Sigmoid colon (tissue), 7 donors: Measurements from ENCODE around the gene RELA. TPM values are rescaled to one million over a fixed set of nuclear protein-coding genes. Genes with fewer than 3 reads are reported as not detected.

Experiments used
- DNase-seq: peaks from one replicate; pipeline ENCODE4 v3.0.0-alpha.2; 2019
- H3K27ac ChIP-seq, 4 donors: fragments of 200-600 bp; sonication (generic); one replicate each; pipeline ENCODE4 v1.5.1; 2016 to 2019; ENCODE audit warnings: mild to moderate bottlenecking in 1 of 4
- H3K27me3 ChIP-seq, 3 donors: fragments of 200-600 bp; sonication (generic); one replicate each; pipeline ENCODE4 v1.5.1; 2019; ENCODE audit warnings: mild to moderate bottlenecking in 1 of 3
- H3K36me3 ChIP-seq, 4 donors: fragments of 200-600 bp; sonication (generic); one replicate each; pipeline ENCODE4 v1.5.1; 2016 to 2019
- H3K4me1 ChIP-seq, 4 donors: fragments of 200-600 bp; sonication (generic); one replicate each; pipeline ENCODE4 v1.5.1; 2017 to 2019
- H3K4me3 ChIP-seq, 4 donors: fragments of 200-600 bp; sonication (generic); one replicate each; pipeline ENCODE4 v1.5.1; 2017 to 2019; ENCODE audit warnings: mild to moderate bottlenecking in 2 of 4, moderate library complexity in 1 of 4
- H3K9me3 ChIP-seq, 4 donors: fragments of 200-600 bp in 3 of 4; sonication (generic) in 3 of 4; one replicate each; pipeline versions ENCODE4 v1.5.1 to v1.6.1; 2013 to 2019
- CTCF ChIP-seq, 4 experiments: fragments of 450-650 bp in 3 of 4; fragments of 200-600 bp in 1 of 4; IDR thresholded peaks; one replicate each; pipeline ENCODE4 v1.5.1; 2016 to 2019; ENCODE audit warnings: antibody characterized with exemption in 4 of 4, mild to moderate bottlenecking in 3 of 4, moderate library complexity in 2 of 4
- EP300 ChIP-seq, 4 donors: sonication (generic); formaldehyde crosslinking; IDR thresholded peaks; one replicate each; pipeline ENCODE4 v1.6.1; 2017; ENCODE audit warnings: antibody characterized with exemption in 4 of 4
- POLR2A ChIP-seq, 2 donors: fragments of 450-650 bp; IDR thresholded peaks; one replicate each; pipeline ENCODE4 v1.6.1; 2016; ENCODE audit warnings: antibody characterized with exemption in 2 of 2, mild to moderate bottlenecking in 2 of 2, moderate library complexity in 2 of 2
- POLR2AphosphoS5 ChIP-seq, 4 donors: sonication (generic); formaldehyde crosslinking; IDR thresholded peaks; one replicate each; pipeline ENCODE4 v1.6.1; 2017; ENCODE audit warnings: antibody characterized with exemption in 4 of 4
- WGBS, 2 donors: extraction: QIAGEN DNeasy Blood & Tissue Kit; methylation state at CpG; one replicate each; pipeline ENCODE4 v1.1.7; 2013; 5-methylcytosine and 5-hydroxymethylcytosine counted together
- intact Hi-C: fragments of 100-400 bp; cut with DNase I; formaldehyde crosslinking; loops from one replicate; pipeline ENCODE4 v1.15.1; 2023
- polyA plus RNA-seq, 3 donors: library from polyadenylated mRNA; stranded (reverse); fragments of 200-250 nt; gene quantifications; one replicate each; pipeline ENCODE4 v1.2.3, GENCODE V29; 2013
- total RNA-seq, 4 donors: library from RNA; depleted of rRNA; stranded (reverse); fragments of >200 nt; gene quantifications; one replicate each; pipeline ENCODE4 v1.1.0, GENCODE V29; 2016
- donor health status: healthy with polysubstance abuse.
- donor health status: Bipolar disorder and iron deficiency.
- donor health status: healthy.

The RELA gene
- total and polyA plus RNA-seq, 7 donors: 33.6 to 62.6 (median 44.8) TPM

DNA sequence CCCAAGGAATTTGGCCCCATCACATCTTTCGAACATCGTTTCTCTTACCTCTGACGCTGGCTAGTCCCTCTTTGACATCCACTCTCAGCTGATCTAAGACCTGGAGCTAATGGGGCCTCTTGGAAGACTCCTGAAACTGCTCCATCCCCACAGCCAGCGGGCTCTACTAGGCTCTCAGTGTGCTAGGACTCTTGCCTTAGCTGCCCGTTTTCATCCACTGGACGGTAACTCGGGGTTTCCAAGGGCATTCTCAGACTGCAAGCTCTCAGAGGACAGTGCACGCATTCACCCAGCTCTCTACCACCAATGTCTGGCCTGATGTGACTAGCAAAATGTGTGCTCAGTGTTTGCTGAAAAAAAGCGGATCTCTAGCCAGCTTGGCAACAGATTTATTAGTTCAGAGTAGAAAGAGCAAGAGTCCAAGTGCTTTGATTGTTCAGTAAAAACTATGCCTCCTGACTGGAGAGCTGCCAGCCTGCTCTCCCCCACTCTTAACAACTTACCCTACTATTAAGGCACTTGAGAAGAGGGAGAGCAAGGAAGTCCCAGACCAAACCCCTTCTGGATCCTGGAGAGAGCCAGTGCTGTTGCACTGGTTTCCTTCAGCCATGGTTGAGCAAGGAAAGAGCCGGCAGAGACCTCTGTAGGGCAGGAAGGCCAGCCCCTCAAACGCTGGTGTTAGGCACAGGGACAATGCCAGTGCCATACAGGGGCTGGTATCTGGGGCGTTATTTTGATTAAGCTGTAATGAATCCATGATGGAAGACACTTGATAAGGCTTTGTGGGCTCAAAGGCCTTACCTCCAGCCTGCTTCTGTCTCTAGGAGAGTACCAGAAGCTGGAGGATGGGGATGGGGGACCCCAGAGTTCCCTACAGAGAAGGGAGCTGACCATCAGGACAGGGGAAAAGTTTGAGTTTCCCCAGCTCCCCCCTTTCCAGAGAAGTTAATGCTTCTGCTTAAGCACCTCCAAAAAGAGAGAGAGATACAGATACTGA lies 9.2 kb downstream of the RELA start:
- H3K4me3 ChIP-seq: peak overlapping the region; percentile 36 to 60 (median 52)
- 13 to 43% methylated on average over 12 of the region's 12 CpGs for WGBS, 2 donors
- peaks cover 35 to 73% (median 49%) of the 10 kb centered on the region in 4 donors for H3K36me3 ChIP-seq
- no peaks in the 10 kb centered on the region for H3K9me3 ChIP-seq
- peak overlapping the region; percentile 90 to 98 (median 95) for H3K27ac ChIP-seq
- TF ChIP-seq EP300 (IDR thresholded peaks at IDR 0.05): no peak
- no peak for TF ChIP-seq CTCF (IDR thresholded peaks at IDR 0.05)
- TF ChIP-seq POLR2A (IDR thresholded peaks at IDR 0.05): no peak
- TF ChIP-seq POLR2AphosphoS5 (IDR thresholded peaks at IDR 0.05): no peak
- H3K27me3 ChIP-seq: no peaks in the 10 kb centered on the region
- intact Hi-C loops: loop anchor here (1.0 to 2.0 kb wide), 2 partner anchors 9 to 39 kb away; partner anchors contain the start of genes MAP3K11, PCNX3 and RELA
- peaks cover 0 to 40% (median 30%) of the 10 kb centered on the region in 4 donors for H3K4me1 ChIP-seq
- peak; percentile 72 for DNase-seq

DNA sequence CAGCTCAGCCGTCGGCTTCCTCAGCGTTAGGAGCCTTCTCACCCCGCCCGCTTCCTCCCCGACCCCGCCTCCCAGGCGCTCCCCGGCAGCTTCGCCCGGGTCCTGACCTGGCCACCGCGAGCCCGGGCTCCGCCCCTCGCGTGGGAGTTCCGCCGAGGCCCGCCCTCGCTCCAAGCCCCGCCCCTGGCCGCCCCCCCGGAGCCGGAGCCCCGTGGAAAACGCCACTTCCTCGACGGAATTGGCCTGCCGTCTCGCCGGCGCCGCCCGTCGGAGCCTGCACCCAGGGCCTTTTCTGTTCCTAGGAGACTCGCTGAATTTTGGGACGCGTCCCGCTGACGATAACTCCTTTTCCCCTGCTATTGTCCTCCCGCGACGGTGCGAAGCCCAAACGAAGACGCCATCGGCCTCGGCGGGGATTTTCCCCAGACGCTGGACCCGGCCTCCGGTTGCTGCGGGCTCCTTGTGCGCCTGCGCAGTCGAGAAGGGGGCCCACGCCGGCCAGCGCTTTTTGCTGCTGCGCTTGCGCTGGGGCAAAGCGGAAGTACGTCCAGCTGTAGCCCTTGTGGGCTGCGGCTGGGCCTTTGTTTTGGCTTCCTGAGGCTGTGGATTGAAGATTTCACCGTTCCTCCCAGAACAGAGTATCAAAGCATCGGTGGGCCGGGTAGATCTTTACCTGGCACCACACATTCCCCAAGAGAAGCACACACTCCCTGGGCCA lies 10.0 kb downstream of the RELA start:
- DNase-seq: peak; percentile 97
- no peaks in the 10 kb centered on the region for H3K27me3 ChIP-seq
- H3K9me3 ChIP-seq: no peaks in the 10 kb centered on the region
- intact Hi-C loops: loop anchor here (1.0 to 2.0 kb wide), 2 partner anchors 10 to 38 kb away; partner anchors contain the start of genes MAP3K11, PCNX3 and RELA
- H3K36me3 ChIP-seq: peaks cover 27 to 65% (median 41%) of the 10 kb centered on the region in 4 donors
- H3K4me3 ChIP-seq: peak overlapping the region; percentile 36 to 60 (median 52)
- peak overlapping the region; percentile 90 to 98 (median 95) for H3K27ac ChIP-seq
- TF ChIP-seq POLR2AphosphoS5 (IDR thresholded peaks at IDR 0.05): peak; percentile 78 to 92 (median 88)
- peak; percentile 69 to 76 for TF ChIP-seq POLR2A (IDR thresholded peaks at IDR 0.05)
- no peak for TF ChIP-seq EP300 (IDR thresholded peaks at IDR 0.05)
- 1% methylated on average over 68 of the region's 68 CpGs for WGBS, 2 donors
- peaks cover 0 to 40% (median 31%) of the 10 kb centered on the region in 4 donors for H3K4me1 ChIP-seq

DNA sequence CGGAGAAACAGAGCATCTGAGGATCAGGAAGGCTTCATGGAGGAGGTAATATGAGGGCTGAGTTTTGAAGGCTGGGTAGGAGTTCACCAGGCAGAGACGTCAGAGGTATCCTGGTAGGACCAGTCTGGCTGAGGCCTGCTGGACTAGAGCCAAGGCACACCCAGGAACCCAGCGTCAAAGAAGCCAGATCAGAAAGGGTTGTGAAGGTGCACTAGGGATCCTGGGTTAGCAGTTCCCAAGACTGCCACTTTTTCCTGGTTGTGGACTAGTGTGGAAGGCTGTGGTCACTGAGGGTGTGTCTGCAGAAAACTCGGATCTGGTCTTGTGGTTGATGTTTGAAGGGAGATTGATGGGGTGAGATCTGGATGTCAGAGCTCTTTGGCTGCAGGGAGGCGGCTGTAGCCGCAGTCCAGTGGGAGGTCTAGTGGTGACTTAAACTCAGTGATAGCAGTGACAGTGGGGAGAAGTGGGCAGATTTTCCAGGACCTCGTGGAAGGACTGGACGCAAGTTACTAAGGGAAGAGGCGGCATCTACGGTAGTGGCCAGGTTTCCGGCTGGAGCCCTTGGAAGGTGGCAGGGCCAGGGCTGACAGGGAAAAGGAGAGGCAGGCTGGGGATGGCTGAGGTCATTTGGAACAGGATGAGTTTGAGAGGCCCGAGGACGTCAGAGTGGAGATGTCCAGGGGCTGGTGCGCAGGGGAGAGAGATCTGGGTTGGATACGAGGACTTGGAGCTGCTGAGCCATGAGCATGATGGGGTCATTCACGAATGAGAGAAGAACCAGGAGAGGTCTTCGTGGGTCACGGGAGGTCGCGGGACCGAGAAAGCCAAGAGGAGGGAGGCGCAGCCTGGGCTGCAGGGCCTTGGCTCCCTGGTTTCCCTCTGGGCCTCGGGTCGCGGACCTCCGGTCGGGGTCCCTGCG lies 10.9 kb downstream of the RELA start:
- intact Hi-C loops: loop anchor here (2.0 kb wide), 1 partner anchor 37 kb away; the partner anchor contains the start of genes MAP3K11 and PCNX3
- Histone ChIP-seq H3K4me1 (peaks cover 0 to 48% (median 39%) of the 10 kb centered on the region in 4 donors), H3K9me3 (no peaks in the 10 kb centered on the region), H3K36me3 (peaks cover 23 to 57% (median 33%) of the 10 kb centered on the region in 4 donors), H3K27me3 (no peaks in the 10 kb centered on the region), H3K27ac (peak overlapping the region; percentile 90 to 98 (median 95)), H3K4me3 (peak overlapping the region; percentile 36 to 60 (median 52))
- peak; percentile 85 for DNase-seq
- TF ChIP-seq POLR2A (IDR thresholded peaks at IDR 0.05) (no peak), POLR2AphosphoS5 (IDR thresholded peaks at IDR 0.05) (no peak), EP300 (IDR thresholded peaks at IDR 0.05) (no peak), CTCF (IDR thresholded peaks at IDR 0.05) (no peak)
- 14 to 26% methylated on average over 28 of the region's 28 CpGs for WGBS, 2 donors

DNA sequence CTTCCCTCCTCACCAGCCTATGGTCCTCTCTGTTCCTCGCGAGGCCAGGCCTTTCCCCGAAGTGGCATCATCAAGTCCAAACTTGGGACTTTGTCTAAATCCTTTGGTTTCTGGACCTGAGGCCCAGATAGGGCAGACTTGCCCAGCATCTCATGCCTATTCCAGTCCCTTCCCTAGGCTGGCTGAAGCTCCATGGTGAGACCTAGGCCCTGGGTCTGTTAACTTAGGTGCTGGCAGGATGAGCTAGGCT lies 11.5 kb downstream of the RELA start:
- H3K9me3 ChIP-seq: no peaks in the 10 kb centered on the region
- 89 to 92% methylated on average over 3 of the region's 3 CpGs for WGBS, 2 donors
- H3K27me3 ChIP-seq: no peaks in the 10 kb centered on the region
- H3K4me1 ChIP-seq: peaks cover 0 to 49% (median 42%) of the 10 kb centered on the region in 4 donors
- no peak for TF ChIP-seq EP300 (IDR thresholded peaks at IDR 0.05)
- no peak for TF ChIP-seq POLR2A (IDR thresholded peaks at IDR 0.05)
- TF ChIP-seq CTCF (IDR thresholded peaks at IDR 0.05): no peak
- no peak for TF ChIP-seq POLR2AphosphoS5 (IDR thresholded peaks at IDR 0.05)
- no peak for DNase-seq
- H3K4me3 ChIP-seq: no peak overlapping the region
- intact Hi-C loops: no loop called here
- H3K36me3 ChIP-seq: peaks cover 20 to 53% (median 28%) of the 10 kb centered on the region in 4 donors
- peak overlapping the region; percentile 90 to 98 (median 95) for H3K27ac ChIP-seq
